ENCODE results near the gene CPNE8. TPM values are rescaled to one million over a fixed set of nuclear protein-coding genes. Genes with fewer than 3 reads are reported as not detected.

CPNE8 gene
- total RNA-seq, 2 experiments from 2014 or later, result not detected

DNA sequence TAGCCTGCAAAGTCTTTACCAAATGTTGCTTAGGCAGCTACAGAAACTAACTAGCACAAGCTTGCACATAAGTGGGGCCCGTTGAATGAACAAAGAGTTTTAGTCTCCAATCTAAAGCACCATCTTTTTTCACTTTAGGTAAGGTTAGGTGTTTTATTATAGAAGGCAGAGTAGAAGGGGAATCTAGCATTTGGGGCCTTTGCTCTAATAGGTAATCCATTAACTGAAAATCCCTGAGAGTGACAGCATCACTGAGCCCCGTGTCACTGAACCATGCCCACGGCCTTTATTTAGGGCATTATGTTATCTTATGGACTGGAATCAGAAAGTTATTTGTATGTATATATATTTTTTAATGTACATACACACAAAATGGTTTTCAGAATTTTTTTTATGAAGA, 25.1 kb downstream of the CPNE8 start:
- DNase-seq (ENCODE audit: low spot score), result no peak
- ChIA-PET CTCF (ENCODE audit: unreplicated experiment) (no interaction called here), POLR2A (no interaction called here)
- no peaks in the 10 kb centered on the region for H4K20me1 ChIP-seq (ENCODE audit: insufficient read depth, low read length)
- no TSS peak for BruUV-seq (replicated peaks)
- H3K4me3 ChIP-seq (ENCODE audit: low read depth, low read length, poor library complexity, severe bottlenecking), result no peak overlapping the region
- H3K36me3 ChIP-seq (ENCODE audit: insufficient read depth, low read length), result no peaks in the 10 kb centered on the region
- no peaks in the 10 kb centered on the region for H3K4me1 ChIP-seq (ENCODE audit: insufficient read depth, low read length, poor library complexity, severe bottlenecking)
- H3K9me3 ChIP-seq (ENCODE audit: low read length), result no peaks in the 10 kb centered on the region
- no peaks in the 10 kb centered on the region for H3K9me2 ChIP-seq (ENCODE audit: insufficient read depth, low read length)
- no peak overlapping the region for H3K27ac ChIP-seq (ENCODE audit: low read depth, low read length, poor library complexity, severe bottlenecking)
- H2AFZ ChIP-seq (ENCODE audit: low read length), result no peak overlapping the region
- no peaks in the 10 kb centered on the region for H3K79me2 ChIP-seq (ENCODE audit: insufficient read depth, low read depth, low read length)
- no peak overlapping the region for H3K4me2 ChIP-seq (ENCODE audit: low read length)
- intact Hi-C loops (cut with micrococcal nuclease; ENCODE audit: unreplicated experiment), result no loop called here
- no peak for TF ChIP-seq EZH2phosphoT487 (IDR thresholded peaks at IDR 0.05; ENCODE audit: borderline replicate concordance, low read depth, low read length)
- TF ChIP-seq, protein P1, sequence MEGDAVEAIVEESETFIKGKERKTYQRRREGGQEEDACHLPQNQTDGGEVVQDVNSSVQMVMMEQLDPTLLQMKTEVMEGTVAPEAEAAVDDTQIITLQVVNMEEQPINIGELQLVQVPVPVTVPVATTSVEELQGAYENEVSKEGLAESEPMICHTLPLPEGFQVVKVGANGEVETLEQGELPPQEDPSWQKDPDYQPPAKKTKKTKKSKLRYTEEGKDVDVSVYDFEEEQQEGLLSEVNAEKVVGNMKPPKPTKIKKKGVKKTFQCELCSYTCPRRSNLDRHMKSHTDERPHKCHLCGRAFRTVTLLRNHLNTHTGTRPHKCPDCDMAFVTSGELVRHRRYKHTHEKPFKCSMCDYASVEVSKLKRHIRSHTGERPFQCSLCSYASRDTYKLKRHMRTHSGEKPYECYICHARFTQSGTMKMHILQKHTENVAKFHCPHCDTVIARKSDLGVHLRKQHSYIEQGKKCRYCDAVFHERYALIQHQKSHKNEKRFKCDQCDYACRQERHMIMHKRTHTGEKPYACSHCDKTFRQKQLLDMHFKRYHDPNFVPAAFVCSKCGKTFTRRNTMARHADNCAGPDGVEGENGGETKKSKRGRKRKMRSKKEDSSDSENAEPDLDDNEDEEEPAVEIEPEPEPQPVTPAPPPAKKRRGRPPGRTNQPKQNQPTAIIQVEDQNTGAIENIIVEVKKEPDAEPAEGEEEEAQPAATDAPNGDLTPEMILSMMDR (conservative IDR thresholded peaks at IDR 0.05; ENCODE audit: low read length), result no peak

DNA sequence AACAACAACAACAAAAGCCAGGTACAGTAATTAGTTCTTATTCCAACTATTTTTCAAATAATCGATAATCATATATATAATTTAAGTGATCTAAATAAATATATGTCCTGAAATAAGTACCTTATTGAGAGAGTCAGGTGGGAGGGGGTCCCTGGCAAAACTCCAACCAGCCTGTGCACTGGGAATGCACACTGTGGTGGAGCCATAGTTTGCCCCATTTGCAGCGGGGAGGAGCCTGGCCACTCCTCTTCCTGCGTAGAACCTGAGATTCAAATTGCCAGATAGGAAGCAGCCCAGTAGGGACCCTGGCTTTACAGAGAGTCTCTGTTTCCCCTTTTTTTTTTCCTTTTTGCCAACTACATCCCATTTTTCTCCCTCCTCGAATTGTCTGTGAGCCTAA, 26.4 kb downstream of the CPNE8 start:
- CTCF ChIA-PET (ENCODE audit: unreplicated experiment), result no interaction called here
- DNase-seq (ENCODE audit: low spot score), result no peak
- BruUV-seq (replicated peaks), result no TSS peak
- Histone ChIP-seq H3K4me2 (ENCODE audit: low read length) (no peak overlapping the region), H3K79me2 (ENCODE audit: insufficient read depth, low read depth, low read length) (no peaks in the 10 kb centered on the region), H4K20me1 (ENCODE audit: insufficient read depth, low read length) (no peaks in the 10 kb centered on the region), H3K9me3 (ENCODE audit: low read length) (no peaks in the 10 kb centered on the region), H3K4me3 (ENCODE audit: low read depth, low read length, poor library complexity, severe bottlenecking) (no peak overlapping the region), H3K4me1 (ENCODE audit: insufficient read depth, low read length, poor library complexity, severe bottlenecking) (no peaks in the 10 kb centered on the region), H3K9me2 (ENCODE audit: insufficient read depth, low read length) (no peaks in the 10 kb centered on the region), H2AFZ (ENCODE audit: low read length) (no peak overlapping the region), H3K36me3 (ENCODE audit: insufficient read depth, low read length) (no peaks in the 10 kb centered on the region), H3K27ac (ENCODE audit: low read depth, low read length, poor library complexity, severe bottlenecking) (no peak overlapping the region)
- TF ChIP-seq, protein P1 (conservative IDR thresholded peaks at IDR 0.05; ENCODE audit: low read length), result no peak
- TF ChIP-seq EZH2phosphoT487 (IDR thresholded peaks at IDR 0.05; ENCODE audit: borderline replicate concordance, low read depth, low read length), result no peak
- POLR2A ChIA-PET, result interaction anchor here (0.6 kb wide), 1 partner anchor 100 kb away, joined by 3 read pairs; no protein-coding TSS in a partner anchor
- intact Hi-C loops (cut with micrococcal nuclease; ENCODE audit: unreplicated experiment), result no loop called here

DNA sequence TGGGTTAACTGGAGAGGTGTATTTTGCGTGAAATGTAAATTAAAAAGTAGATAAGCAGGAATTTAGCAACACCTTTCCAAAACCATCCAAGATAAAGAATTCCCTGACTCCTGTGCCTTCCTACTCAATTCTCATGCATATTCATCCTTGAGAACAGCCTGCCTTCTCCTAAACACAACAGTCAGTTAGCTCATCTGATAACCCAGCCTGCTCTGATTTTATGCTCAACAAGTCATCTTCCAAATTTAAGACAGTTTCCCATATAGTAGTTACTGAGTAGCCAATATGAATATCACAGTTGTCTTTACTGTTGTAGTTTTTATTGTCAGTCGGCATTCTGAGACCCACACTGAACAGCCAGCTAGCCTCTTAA, 27.1 kb downstream of the CPNE8 start:
- no peak for TF ChIP-seq EZH2phosphoT487 (IDR thresholded peaks at IDR 0.05; ENCODE audit: borderline replicate concordance, low read depth, low read length)
- TF ChIP-seq, protein P1 (conservative IDR thresholded peaks at IDR 0.05; ENCODE audit: low read length), result no peak
- no TSS peak for BruUV-seq (replicated peaks)
- no peak overlapping the region for H3K4me2 ChIP-seq (ENCODE audit: low read length)
- H3K4me1 ChIP-seq (ENCODE audit: insufficient read depth, low read length, poor library complexity, severe bottlenecking), result no peaks in the 10 kb centered on the region
- no peak overlapping the region for H3K27ac ChIP-seq (ENCODE audit: low read depth, low read length, poor library complexity, severe bottlenecking)
- no peaks in the 10 kb centered on the region for H4K20me1 ChIP-seq (ENCODE audit: insufficient read depth, low read length)
- ChIA-PET POLR2A (interaction anchor here (0.6 to 1.2 kb wide), 2 partner anchors 23 to 91 kb away, joined by 3 to 4 read pairs; no protein-coding TSS in a partner anchor), CTCF (ENCODE audit: unreplicated experiment) (no interaction called here)
- no peaks in the 10 kb centered on the region for H3K9me2 ChIP-seq (ENCODE audit: insufficient read depth, low read length)
- H3K9me3 ChIP-seq (ENCODE audit: low read length), result no peaks in the 10 kb centered on the region
- intact Hi-C loops (cut with micrococcal nuclease; ENCODE audit: unreplicated experiment), result no loop called here
- DNase-seq (ENCODE audit: low spot score), result no peak
- no peaks in the 10 kb centered on the region for H3K79me2 ChIP-seq (ENCODE audit: insufficient read depth, low read depth, low read length)
- no peak overlapping the region for H3K4me3 ChIP-seq (ENCODE audit: low read depth, low read length, poor library complexity, severe bottlenecking)
- no peaks in the 10 kb centered on the region for H3K36me3 ChIP-seq (ENCODE audit: insufficient read depth, low read length)
- no peak overlapping the region for H2AFZ ChIP-seq (ENCODE audit: low read length)

Data from OCI-LY7 (cell line).